Muscle of leg (tissue), 11 donors: ENCODE data around the gene SH3BP4. TPM values are rescaled to one million over a fixed set of nuclear protein-coding genes. Genes with fewer than 3 reads are reported as not detected.

Experiments used
- DNase-seq: peaks from one replicate; pipeline ENCODE4 v3.0.0; 2013
- H3K27ac ChIP-seq: one replicate; pipeline ENCODE4 v1.5.1; 2013; ENCODE audit warnings: mild to moderate bottlenecking, low read length, control low read depth
- H3K27me3 ChIP-seq: one replicate; pipeline ENCODE4 v1.6.1; 2013; ENCODE audit warnings: low read length; ENCODE audit not compliant: control insufficient read depth, insufficient read depth
- H3K36me3 ChIP-seq: one replicate; pipeline ENCODE4 v1.6.1; 2013; ENCODE audit warnings: low read length; ENCODE audit not compliant: control insufficient read depth, insufficient read depth
- H3K4me1 ChIP-seq: one replicate; pipeline ENCODE4 v1.6.1; 2013; ENCODE audit warnings: low read length; ENCODE audit not compliant: control insufficient read depth, insufficient read depth
- H3K4me3 ChIP-seq: one replicate; pipeline ENCODE4 v1.5.1; 2013; ENCODE audit warnings: low read length, control low read depth
- H3K9me3 ChIP-seq: replicated peaks from 2 replicates; pipeline ENCODE4 v1.6.1; 2013; ENCODE audit warnings: low read depth, low read length; ENCODE audit not compliant: control insufficient read depth
- WGBS: methylation state at CpG from one replicate; pipeline ENCODE4 v1.1.5; 2013; ENCODE audit warnings: missing lambda C conversion rate; ENCODE audit not compliant: insufficient coverage; 5-methylcytosine and 5-hydroxymethylcytosine counted together
- polyA plus RNA-seq, 8 donors: library from polyadenylated mRNA; unstranded; fragments of 120-200 nt; gene quantifications; one replicate each; pipeline versions ENCODE4 v1.2.1 to v1.2.3, GENCODE V29; 2013; ENCODE audit warnings: inconsistent platforms in 1 of 8, low replicate concordance in 1 of 8; ENCODE audit not compliant: insufficient read length in 8 of 8, insufficient read depth in 1 of 8
- total RNA-seq: library from RNA; stranded (reverse); fragments of 120-200 nt; gene quantifications from one replicate; pipeline ENCODE4 v1.2.4, GENCODE V29; 2013

The SH3BP4 gene
- total and polyA plus RNA-seq, 9 donors = 10.2 to 20.4 (median 14.8) TPM

GRCh38 chr2:234991290-234991689 is 39.5 kb downstream of the SH3BP4 start:
- Histone ChIP-seq H3K36me3 (no peaks in the 10 kb centered on the region), H3K27me3 (no peaks in the 10 kb centered on the region), H3K4me1 (peaks cover 30% of the 10 kb centered on the region), H3K27ac (no peak overlapping the region), H3K9me3 (no peaks in the 10 kb centered on the region), H3K4me3 (no peak overlapping the region)
- no peak for DNase-seq
- WGBS = 40% methylated on average over 2 of the region's 5 CpGs

GRCh38 chr2:234991793-234992192 is 40.0 kb downstream of the SH3BP4 start:
- DNase-seq = peak; percentile 90
- Histone ChIP-seq H3K27me3 (no peaks in the 10 kb centered on the region), H3K9me3 (no peaks in the 10 kb centered on the region), H3K27ac (no peak overlapping the region), H3K4me1 (peaks cover 34% of the 10 kb centered on the region), H3K36me3 (no peaks in the 10 kb centered on the region), H3K4me3 (no peak overlapping the region)
- WGBS = 39% methylated on average over 6 of the region's 6 CpGs

DNA sequence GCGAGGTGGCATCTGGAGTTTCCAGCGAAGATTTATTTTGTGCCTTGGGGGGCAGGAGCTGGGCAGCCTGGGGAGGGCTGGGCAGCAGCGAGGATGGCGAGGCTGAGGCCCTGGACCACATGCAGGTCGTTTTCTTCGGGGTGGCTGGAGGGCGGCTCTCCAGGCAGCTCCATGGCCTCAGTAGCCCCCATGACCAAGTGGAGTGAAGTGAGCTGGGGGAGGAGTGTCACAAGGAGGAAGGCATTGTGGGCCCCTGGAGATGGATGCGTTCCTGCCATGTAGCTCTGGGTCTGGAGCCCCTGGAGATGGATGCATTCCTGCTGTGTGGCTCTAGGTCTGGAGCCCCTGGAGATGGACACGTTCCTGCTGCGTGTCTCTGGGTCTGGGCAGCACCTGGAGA is 40.4 kb downstream of the SH3BP4 start:
- H3K4me3 ChIP-seq = no peak overlapping the region
- 59% methylated on average over 8 of the region's 10 CpGs for WGBS
- H3K36me3 ChIP-seq = no peaks in the 10 kb centered on the region
- H3K27me3 ChIP-seq = no peaks in the 10 kb centered on the region
- no peaks in the 10 kb centered on the region for H3K9me3 ChIP-seq
- DNase-seq = no peak
- H3K27ac ChIP-seq = no peak overlapping the region
- H3K4me1 ChIP-seq = peaks cover 34% of the 10 kb centered on the region

- WGBS = 90% methylated on average over 23 of the region's 23 CpGs
- H3K4me1 ChIP-seq = peaks cover 34% of the 10 kb centered on the region
- H3K27ac ChIP-seq = no peak overlapping the region
- no peaks in the 10 kb centered on the region for H3K27me3 ChIP-seq
- no peak for DNase-seq
- no peaks in the 10 kb centered on the region for H3K36me3 ChIP-seq
- no peaks in the 10 kb centered on the region for H3K9me3 ChIP-seq
- H3K4me3 ChIP-seq = no peak overlapping the region
Observed at GRCh38 chr2:234992624-234993349, 41.0 kb downstream of the SH3BP4 start.

DNA sequence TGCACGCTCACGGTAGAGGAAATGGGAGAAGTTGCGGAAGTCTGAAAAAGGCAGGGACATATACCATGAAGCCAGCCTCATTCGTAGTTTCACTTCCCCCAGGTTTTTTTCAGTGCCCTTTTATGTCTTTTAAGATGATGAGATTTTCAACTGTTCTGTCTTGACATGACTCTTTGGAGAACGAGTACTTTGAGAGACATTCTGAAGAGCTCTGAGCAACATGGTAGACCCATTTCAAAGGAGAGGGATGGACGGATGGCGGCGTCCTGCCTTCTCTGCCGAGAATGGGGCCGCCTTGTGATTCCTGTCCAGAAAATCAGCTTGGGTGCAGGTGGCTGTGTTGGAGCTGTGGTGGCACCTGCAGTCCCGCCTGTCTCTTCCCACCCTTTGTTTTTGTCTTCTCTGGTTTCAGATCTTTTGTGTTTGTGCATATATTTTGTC is 41.7 kb downstream of the SH3BP4 start:
- no peak overlapping the region for H3K4me3 ChIP-seq
- no peaks in the 10 kb centered on the region for H3K9me3 ChIP-seq
- 87% methylated on average over 9 of the region's 11 CpGs for WGBS
- DNase-seq = peak; percentile 70
- H3K27ac ChIP-seq = no peak overlapping the region
- no peaks in the 10 kb centered on the region for H3K27me3 ChIP-seq
- no peaks in the 10 kb centered on the region for H3K36me3 ChIP-seq
- peaks cover 37% of the 10 kb centered on the region for H3K4me1 ChIP-seq

- no peak for DNase-seq
- Histone ChIP-seq H3K4me3 (no peak overlapping the region), H3K4me1 (peaks cover 36% of the 10 kb centered on the region), H3K27me3 (no peaks in the 10 kb centered on the region), H3K27ac (no peak overlapping the region), H3K9me3 (no peaks in the 10 kb centered on the region), H3K36me3 (no peaks in the 10 kb centered on the region)
- WGBS = 88% methylated on average over 27 of the region's 29 CpGs
Observed at GRCh38 chr2:234994438-234995321, 42.9 kb downstream of the SH3BP4 start.

GRCh38 chr2:234995332-234996068 is 43.7 kb downstream of the SH3BP4 start:
- WGBS = 86% methylated on average over 17 of the region's 24 CpGs
- no peak for DNase-seq
- Histone ChIP-seq H3K4me1 (peaks cover 36% of the 10 kb centered on the region), H3K27ac (no peak overlapping the region), H3K9me3 (no peaks in the 10 kb centered on the region), H3K36me3 (no peaks in the 10 kb centered on the region), H3K4me3 (no peak overlapping the region), H3K27me3 (no peaks in the 10 kb centered on the region)

DNA sequence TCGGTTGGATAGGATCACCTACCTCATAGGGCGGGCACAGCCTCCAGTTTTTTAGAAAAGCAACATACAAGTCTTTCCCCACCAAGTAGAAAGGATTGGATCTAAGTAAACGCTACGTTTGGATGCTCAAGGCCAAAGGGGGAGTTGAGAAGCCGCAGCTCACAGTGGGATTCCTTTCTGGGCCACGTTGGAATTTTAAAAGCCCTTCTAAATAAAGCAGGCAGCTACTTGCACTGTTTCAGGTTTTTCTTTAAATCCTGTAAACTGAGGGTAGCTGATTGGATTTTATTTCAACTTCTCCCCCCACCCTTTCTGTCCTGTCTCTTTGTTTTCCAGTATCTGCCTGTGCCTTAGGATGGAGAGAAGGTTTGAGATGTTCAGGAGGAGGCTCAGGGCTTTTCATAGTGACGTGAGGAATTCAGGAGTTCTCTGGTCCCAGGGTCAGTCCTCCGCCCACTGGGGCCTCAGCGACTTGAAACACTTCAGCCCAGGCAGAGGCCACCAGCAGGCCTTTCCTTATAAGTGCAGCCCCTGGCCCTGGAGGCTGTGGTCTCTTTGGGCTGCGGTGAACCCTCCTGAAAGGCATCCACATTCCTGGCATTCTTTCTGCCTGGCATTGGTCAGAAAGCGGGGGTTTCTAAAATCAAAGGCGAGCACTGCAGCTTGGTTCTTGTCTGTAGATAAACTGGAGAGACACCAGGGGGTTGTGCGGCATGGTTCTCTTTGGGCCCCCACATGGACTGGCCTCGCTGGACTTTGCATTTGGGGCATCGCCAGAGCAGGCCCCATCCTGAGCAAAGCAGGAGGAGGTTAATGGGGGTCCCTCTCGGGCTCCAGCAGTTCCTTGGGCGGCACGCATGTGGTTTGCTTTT is 44.5 kb downstream of the SH3BP4 start:
- no peaks in the 10 kb centered on the region for H3K9me3 ChIP-seq
- no peaks in the 10 kb centered on the region for H3K36me3 ChIP-seq
- no peak overlapping the region for H3K4me3 ChIP-seq
- H3K27ac ChIP-seq = no peak overlapping the region
- DNase-seq = no peak
- 67% methylated on average over 15 of the region's 18 CpGs for WGBS
- H3K27me3 ChIP-seq = no peaks in the 10 kb centered on the region
- H3K4me1 ChIP-seq = peaks cover 34% of the 10 kb centered on the region

GRCh38 chr2:234996941-234997270 is 45.1 kb downstream of the SH3BP4 start:
- no peak overlapping the region for H3K27ac ChIP-seq
- peaks cover 28% of the 10 kb centered on the region for H3K4me1 ChIP-seq
- H3K27me3 ChIP-seq = no peaks in the 10 kb centered on the region
- no peaks in the 10 kb centered on the region for H3K36me3 ChIP-seq
- DNase-seq = no peak
- no peak overlapping the region for H3K4me3 ChIP-seq
- WGBS = 93% methylated on average over 7 of the region's 13 CpGs
- no peaks in the 10 kb centered on the region for H3K9me3 ChIP-seq
